ENCODE data around the gene PIP5K1C. TPM values are rescaled to one million over a fixed set of nuclear protein-coding genes. Genes with fewer than 3 reads are reported as not detected.

PIP5K1C gene
- total RNA-seq, 2 experiments from 2014 or later, result 18.9 to 23.5 TPM

Other genes starting within 250 kb of the PIP5K1C start
- 1 to 10 TPM; 5.2 to 6.0 TPM for gene SMIM24, start 219.9 kb downstream of the PIP5K1C start, total RNA-seq
- not detected for gene SMIM44, start 217.0 kb downstream of the PIP5K1C start, total RNA-seq
- 10 to 100 TPM in 1 of 2 experiments, 1 to 10 TPM in 1; 9.9 to 12.1 TPM for gene DOHH, start 199.8 kb downstream of the PIP5K1C start, total RNA-seq
- 10 to 100 TPM; 82.9 to 83.6 TPM for gene FZR1, start 194.2 kb downstream of the PIP5K1C start, total RNA-seq
- gene TEKTIP1, start 161.3 kb downstream of the PIP5K1C start, total RNA-seq, result 10 to 100 TPM; 11.4 to 13.9 TPM
- 10 to 100 TPM; 84.5 to 90.8 TPM for gene MFSD12, start 142.9 kb downstream of the PIP5K1C start, total RNA-seq
- gene HMG20B, start 127.5 kb downstream of the PIP5K1C start, total RNA-seq, result 10 to 100 TPM; 58.5 to 59.5 TPM
- gene GIPC3, start 115.0 kb downstream of the PIP5K1C start, total RNA-seq, result 1 to 10 TPM; 1.4 to 1.5 TPM
- 1 to 10 TPM; 1.7 to 2.1 TPM for gene TBXA2R, start 93.6 kb downstream of the PIP5K1C start, total RNA-seq
- 10 to 100 TPM; 36.8 to 40.8 TPM for gene CACTIN, start 73.7 kb downstream of the PIP5K1C start, total RNA-seq
- gene TJP3, start 7.9 kb upstream of the PIP5K1C start, total RNA-seq, result 1 to 10 TPM; 5.2 to 7.6 TPM
- 10 to 100 TPM; 54.5 to 61.9 TPM for gene APBA3, start 61.2 kb upstream of the PIP5K1C start, total RNA-seq
- gene MRPL54, start 62.2 kb upstream of the PIP5K1C start, total RNA-seq, result 10 to 100 TPM; 68.9 to 73.9 TPM
- gene RAX2, start 71.8 kb upstream of the PIP5K1C start, total RNA-seq, result not detected
- gene MATK, start 85.9 kb upstream of the PIP5K1C start, total RNA-seq, result 10 to 100 TPM; 29.4 to 31.8 TPM
- gene ZFR2, start 168.6 kb upstream of the PIP5K1C start, total RNA-seq, result under 1 TPM; 0.55 to 0.91 TPM
- not detected for gene ATCAY, start 180.2 kb upstream of the PIP5K1C start, total RNA-seq
- not detected for gene NMRK2, start 232.6 kb upstream of the PIP5K1C start, total RNA-seq